Epithelial cell of esophagus (primary cell): ENCODE measurements around the gene RRP15.

Experiments
- DNase-seq: peaks from one replicate; pipeline ENCODE4 v3.0.0; 2010; ENCODE audit warnings: low read depth
- H3K4me3 ChIP-seq: 2 replicates; pipeline ENCODE4 v1.5.1; 2011; ENCODE audit warnings: mild to moderate bottlenecking, low read length, control low read depth
- CTCF ChIP-seq: IDR thresholded peaks from 2 replicates; pipeline ENCODE4 v1.5.1; 2011; ENCODE audit warnings: low read depth, mild to moderate bottlenecking, low read length, control low read depth, inconsistent platforms; ENCODE audit not compliant: insufficient read depth; ENCODE audit errors: missing control alignments

RRP15 gene

GRCh38 chr1:218374401-218375353 lies 89.6 kb downstream of the RRP15 start:
- no peak for TF ChIP-seq CTCF
- DNase-seq, result peak; percentile 64

GRCh38 chr1:218376722-218377121 lies 91.6 kb downstream of the RRP15 start:
- DNase-seq, result no peak
- H3K4me3 ChIP-seq, result no peak overlapping the region
- no peak for TF ChIP-seq CTCF

More at GRCh38 chr1:218374401-218375353, 89.6 kb downstream of the RRP15 start:
- H3K4me3 ChIP-seq, result no peak overlapping the region

- H3K4me3 ChIP-seq, result no peak overlapping the region
- TF ChIP-seq CTCF, result no peak
- peak; percentile 93 for DNase-seq
Measured at GRCh38 chr1:218377143-218377660, 92.1 kb downstream of the RRP15 start.

- peak; percentile 86 for DNase-seq
- H3K4me3 ChIP-seq, result no peak overlapping the region
- no peak for TF ChIP-seq CTCF
Measured at GRCh38 chr1:218380125-218380977, 95.3 kb downstream of the RRP15 start.

- DNase-seq, result no peak
- no peak overlapping the region for H3K4me3 ChIP-seq
- no peak for TF ChIP-seq CTCF
Measured at GRCh38 chr1:218382261-218382660, 97.2 kb downstream of the RRP15 start.

GRCh38 chr1:218383051-218383450 lies 98.0 kb downstream of the RRP15 start:
- no peak overlapping the region for H3K4me3 ChIP-seq
- no peak for DNase-seq
- TF ChIP-seq CTCF, result no peak
